Occipital lobe (tissue), 2 donors: ENCODE measurements around the gene GJB4. TPM values are rescaled to one million over a fixed set of nuclear protein-coding genes. Genes with fewer than 3 reads are reported as not detected.
A peak's percentile ranks its signal among the peaks of the same experiment; 100 is the strongest.
"Not testable (repeated sequence)": the region's sequence is repeated elsewhere in the genome, so short reads cannot be mapped to it uniquely, and the experiment has no call there.

Experiments
- DNase-seq: peaks from one replicate; lab custom pipeline; 2025; lab: John Stamatoyannopoulos, UW
- total RNA-seq: library from RNA; depleted of rRNA; stranded (reverse); fragments of >200 nt; gene quantifications from one replicate; pipeline ENCODE4 v1.2.3, GENCODE V29; 2014

GJB4 gene
- total RNA-seq, result not detected

DNA sequence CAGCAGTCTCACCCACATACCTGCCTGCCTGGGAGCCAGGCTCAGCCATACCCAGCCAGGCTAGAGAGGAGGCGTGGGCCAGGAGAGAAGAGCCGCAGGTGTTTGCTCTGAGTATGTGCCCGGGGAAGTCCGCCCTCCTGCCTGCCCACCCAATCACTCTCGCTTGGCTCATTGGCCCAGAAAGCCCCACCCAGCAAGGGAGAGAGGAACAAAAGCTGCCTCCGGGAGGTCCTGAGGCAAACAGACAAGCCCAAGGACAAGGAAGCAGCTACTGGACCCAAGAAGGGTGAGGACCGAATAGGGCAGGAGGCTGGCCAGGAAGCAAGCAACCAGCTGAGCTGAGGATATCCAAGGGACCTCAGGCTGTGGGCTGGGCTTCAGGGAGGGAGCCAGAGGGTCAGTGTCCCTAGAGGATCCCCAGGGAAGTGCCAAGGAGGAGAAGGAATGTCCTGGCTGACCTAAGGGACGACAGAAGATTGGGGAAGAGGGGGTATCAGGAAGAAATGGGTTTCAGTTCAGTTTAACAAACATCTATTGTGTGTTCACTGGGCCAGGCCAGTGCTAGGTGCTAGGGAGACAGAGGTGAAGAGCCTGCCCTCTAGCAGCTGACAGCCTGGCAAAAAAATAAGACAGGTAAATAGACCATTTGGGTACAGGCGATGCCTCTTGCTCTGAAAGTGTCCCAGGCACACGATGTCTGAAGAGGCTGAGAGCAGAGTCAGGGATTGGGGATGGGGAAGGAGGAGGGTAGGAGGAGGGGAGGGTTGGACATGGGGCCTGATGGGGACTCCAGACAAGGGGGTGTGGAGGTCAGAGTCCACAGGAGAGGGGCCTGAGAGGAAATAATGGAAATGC is at the start of gene GJB4:
Gene GJB4, plus strand, starts transcription at position 238 of the 855 bp plus-strand sequence. CDS start 1,515 bp downstream, outside the sequence.
- DNase-seq, result no peak

GRCh38 chr1:34710812-34711211 is 48.7 kb upstream of the GJB4 start:
- DNase-seq, result no peak

DNA sequence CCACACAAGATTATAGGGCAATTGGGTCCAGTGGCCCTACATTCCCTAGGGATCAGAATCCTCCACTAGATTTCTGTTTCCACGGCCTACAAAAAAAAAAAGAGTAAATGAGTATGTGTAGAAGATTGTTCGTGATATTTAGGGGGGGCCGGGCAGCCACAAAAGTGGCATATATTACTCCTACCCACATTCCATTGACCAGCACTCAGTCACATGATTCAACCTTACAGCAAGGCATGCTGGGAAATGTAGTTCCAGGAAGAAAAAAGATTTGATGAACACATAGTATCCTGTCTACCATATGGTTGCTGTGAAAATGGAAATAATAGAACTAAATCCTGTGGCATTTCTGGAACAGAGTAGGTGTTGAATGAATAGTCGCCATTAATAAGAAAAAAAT is 48.1 kb upstream of the GJB4 start:
- no peak for DNase-seq

DNA sequence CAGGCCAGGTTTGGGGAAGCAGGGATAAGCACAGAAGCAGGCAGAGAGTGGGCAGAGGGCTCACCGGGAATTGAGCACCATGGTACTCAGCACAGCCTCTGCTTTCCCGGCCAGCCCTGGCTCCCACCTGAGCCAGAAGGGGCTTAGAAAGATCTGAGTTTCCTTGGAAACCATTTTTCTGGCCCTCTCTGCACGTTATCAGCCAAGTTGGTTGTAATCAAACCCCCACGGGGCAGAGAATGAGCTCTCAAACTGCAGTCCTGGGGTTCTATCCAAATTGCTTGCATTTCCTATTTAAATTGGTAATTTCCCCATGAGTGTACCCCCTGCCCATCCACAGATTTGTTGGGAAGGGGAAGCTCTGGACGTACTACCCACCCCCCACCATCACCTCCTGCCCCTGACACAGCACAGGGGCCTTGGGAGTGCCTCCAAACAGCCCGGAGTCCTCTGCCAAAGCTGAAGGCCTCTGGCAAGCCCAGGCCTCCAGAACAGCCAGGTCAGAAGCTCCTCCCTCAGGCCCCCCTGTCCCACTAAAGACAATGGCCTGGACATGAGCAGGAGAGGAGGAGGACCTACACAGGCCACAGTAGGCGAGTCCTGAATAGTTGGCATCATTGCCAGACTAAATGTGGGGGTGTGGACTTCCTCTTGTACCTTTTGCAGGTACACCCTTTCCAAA is 47.4 kb upstream of the GJB4 start:
- no peak for DNase-seq

- no peak for DNase-seq
These were observed 46.1 kb upstream of the GJB4 start for GRCh38 chr1:34713443-34713842.

GRCh38 chr1:34714386-34714785 is 45.2 kb upstream of the GJB4 start:
- no peak for DNase-seq

GRCh38 chr1:34715139-34715538 is 44.4 kb upstream of the GJB4 start:
- no peak for DNase-seq

DNA sequence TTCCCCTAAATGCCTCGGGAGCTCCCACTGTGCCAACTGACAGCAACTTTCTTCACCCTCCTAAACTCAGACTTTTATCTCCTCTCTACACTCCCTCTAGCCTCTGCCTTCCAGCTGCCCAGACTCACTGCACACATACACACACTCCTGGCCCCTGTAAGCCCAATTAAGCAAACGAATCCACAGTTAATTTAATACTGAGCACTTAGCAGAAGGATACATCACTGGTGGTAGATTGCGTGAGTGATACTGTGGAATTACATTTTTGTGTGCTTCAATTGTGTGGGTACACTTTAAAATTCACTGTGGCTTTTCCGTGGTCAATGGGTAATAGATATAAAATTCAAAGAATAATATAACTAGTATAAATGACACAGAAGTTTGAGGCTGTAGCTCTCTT is 38.3 kb upstream of the GJB4 start:
- no peak for DNase-seq

DNA sequence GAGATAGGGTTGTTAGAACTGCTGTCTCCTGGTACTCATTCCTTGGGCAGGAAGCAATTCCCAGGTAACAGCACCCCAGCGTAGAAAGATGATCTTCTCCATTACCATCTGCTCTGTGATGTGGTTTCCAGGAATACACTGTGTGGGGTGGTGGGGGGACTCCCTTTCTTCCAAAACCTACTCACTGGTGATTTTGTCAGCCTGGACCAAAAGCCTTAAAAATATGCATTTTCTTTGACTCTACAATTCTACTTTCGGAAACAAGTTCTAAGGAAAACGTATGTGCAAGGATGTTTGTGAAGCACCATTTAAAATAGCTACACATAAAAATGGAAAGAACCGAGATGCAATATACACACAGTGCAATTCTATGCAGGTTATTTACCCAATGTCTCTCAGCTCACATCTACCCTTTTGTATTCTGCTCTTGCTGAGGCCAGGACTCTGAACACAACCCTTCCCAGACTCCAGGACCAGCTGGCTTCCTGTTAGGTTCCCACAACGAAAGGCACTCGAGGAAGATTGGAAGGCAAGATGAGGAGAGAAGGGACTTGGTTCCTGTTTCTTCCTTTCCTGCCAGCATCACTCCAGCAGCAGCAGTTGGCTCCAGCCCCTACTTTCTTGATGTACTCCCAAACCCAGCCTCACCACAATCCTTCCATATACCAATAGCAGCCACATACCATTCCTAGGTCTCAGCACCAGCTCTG is 37.7 kb upstream of the GJB4 start:
- no peak for DNase-seq

DNA sequence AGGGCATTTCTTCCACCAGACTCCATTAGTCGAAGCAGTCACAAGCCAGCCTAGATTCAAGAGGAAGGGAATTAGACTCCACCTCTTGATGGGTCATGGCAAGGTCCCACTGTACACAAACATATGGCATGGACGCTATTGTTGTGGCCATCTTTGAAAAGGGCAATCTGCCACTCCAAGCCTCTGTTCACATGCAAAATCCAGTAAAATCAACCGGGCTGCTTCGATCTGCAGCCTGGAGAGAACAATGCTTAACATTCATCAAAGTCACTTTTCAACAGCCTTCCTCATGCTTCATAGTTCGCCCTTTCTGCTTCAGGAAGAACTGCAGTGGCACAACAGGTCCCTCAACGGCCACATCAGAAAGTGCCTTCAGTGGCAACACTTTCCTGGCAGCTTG is 32.7 kb upstream of the GJB4 start:
- DNase-seq, result no peak

GRCh38 chr1:34730485-34730884 is 29.1 kb upstream of the GJB4 start:
- DNase-seq, result no peak

DNA sequence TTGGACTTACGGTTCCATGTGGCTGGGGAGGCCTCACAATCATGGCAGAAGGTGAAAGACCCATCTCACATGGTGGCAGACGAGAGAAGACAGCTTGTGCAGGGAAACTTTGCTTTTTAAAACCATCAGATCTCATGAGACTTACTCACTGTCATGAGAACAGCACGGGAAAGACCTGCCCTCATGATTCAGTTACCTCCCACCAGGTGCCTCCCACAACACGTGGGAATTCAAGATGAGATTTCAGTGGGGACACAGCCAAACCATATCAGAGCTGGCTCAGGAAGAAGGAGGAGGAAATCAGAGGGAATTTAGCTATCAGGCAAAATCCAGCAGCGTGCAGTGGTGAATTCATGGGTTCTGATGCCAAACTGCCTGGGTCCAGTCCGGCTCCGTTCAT is 26.7 kb upstream of the GJB4 start:
- DNase-seq, result not testable (repeated sequence)

GRCh38 chr1:34736692-34737091 is 22.8 kb upstream of the GJB4 start:
- DNase-seq, result no peak

GRCh38 chr1:34737236-34737635 is 22.3 kb upstream of the GJB4 start:
- DNase-seq, result not testable (repeated sequence)

DNA sequence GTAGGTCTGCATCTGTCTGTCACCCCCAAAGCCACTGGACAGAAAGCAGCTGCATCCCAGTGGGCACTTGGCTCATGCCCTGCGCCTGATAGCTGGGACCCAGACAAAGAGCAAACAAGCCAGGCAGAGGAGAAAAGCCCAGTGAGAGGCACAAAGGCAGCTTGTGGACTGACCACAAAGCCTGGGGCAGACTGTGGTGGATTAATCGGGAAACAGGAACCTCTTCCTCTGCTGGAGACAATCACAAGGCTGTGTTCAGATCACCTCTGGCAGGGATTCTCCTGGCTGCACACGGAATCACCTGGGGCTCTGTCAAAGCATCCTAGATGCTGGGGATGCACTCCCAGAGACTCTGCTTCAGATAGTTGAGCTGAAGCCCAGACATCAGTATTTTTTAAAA is 19.9 kb upstream of the GJB4 start:
- DNase-seq, result no peak

DNA sequence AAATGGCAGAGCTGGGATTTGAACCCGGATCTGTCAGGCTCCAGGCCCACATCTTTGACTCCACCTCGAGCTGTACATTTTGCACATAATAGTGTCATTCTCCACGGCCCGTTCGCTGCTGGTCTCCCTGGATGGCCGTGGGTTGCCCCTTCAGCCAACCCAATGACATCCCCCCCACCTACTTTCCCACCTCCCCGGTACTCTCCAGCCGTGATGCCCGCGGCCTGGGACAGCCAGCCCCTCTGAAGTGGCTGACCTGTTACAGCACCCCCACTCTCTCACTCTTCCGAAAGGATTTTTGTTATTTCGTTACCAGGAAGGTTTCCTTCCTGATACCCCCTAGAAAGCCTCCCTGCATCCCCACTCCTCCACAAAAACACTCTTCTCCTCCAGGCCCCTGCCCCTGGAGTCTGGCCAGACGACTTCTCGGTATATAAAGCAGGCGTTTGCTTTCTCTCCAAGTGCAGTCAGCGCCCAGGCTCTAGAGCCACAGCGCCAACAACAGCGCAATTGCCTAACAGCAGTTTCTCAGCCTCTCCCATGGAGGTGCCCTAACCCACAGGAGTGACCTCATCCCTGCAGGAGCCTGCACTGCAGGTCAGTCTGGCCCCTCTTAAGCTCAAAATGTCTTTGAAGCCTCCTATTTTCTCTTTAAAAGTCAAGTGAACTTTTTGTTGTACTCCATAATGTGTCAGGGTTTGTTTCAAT is 19.2 kb upstream of the GJB4 start:
- DNase-seq, result no peak

GRCh38 chr1:34742667-34743270 is 16.8 kb upstream of the GJB4 start:
- peak; percentile 64 for DNase-seq

DNA sequence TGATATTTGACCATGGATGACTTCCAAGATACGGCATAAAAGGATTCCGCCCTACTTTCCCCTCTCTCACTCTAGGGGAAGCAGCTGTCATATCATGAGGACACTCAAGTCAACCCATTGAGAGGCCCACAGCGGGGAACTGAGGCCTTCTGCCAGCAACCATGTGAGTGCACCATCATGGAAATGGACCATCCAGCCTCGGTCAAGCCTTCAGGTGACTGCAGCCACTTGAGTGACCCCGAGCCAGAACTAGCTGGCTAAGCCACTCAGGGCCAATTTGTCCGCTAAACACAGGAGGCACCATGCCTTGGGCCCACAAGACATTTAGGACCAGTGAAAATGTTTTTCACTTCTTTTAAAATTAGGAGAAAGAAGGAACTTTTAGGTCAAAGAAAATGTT is 15.8 kb upstream of the GJB4 start:
- DNase-seq, result no peak

- peak; percentile 33 for DNase-seq
These were observed 14.7 kb upstream of the GJB4 start for GRCh38 chr1:34744851-34745250.

DNA sequence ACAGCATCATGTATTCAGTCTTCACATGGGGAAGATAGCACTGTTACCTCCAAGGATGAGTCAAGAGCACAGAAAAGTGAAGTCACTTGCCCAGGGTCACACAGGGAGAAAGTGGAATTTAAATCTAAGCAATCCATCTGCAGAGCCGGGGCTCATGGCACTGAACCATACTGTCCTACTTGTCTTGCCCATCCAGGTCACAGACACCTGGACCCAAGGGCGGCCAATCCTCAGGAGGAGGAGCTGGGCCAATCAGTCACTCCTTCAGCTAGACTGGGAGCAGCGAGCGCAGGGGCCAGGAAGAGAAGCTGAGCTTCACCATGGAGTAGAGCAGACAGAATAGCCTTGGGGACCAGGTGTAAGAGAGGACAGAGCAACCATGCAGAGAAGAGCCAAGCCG is 13.9 kb upstream of the GJB4 start:
- DNase-seq, result no peak

GRCh38 chr1:34746101-34746500 is 13.4 kb upstream of the GJB4 start:
- no peak for DNase-seq
